ENCODE data around the gene FAM53A. TPM values are rescaled to one million over a fixed set of nuclear protein-coding genes. Genes with fewer than 3 reads are reported as not detected.

FAM53A gene
- total and polyA plus RNA-seq, 2 of the 4 experiments (the other 2 are of a cell fraction), result 2.0 to 3.1 TPM

- H3K14ac ChIP-seq (replicated peaks; ENCODE audit: low read depth, low read length), result no peak overlapping the region
- in situ Hi-C loops (cut with MboI; ENCODE audit: low sequenced_read_pairs) (no loop called here), intact Hi-C loops (cut with micrococcal nuclease) (no loop called here), dilution Hi-C loops (cut with HindIII; ENCODE audit: low sequenced_read_pairs, unreplicated experiment) (no loop called here)
- no peak overlapping the region for H4K5ac ChIP-seq (ENCODE audit: low read depth, low read length)
- H3K27me3 ChIP-seq (ENCODE audit: control insufficient read depth, insufficient read depth, low read length), result no peaks in the 10 kb centered on the region
- no peak overlapping the region for H3K4me3 ChIP-seq (ENCODE audit: insufficient read depth, low read depth, low read length)
- H2AK9ac ChIP-seq (replicated peaks; ENCODE audit: low read depth, low read length, poor library complexity), result no peak overlapping the region
- no peaks in the 10 kb centered on the region for H3K36me3 ChIP-seq (ENCODE audit: control insufficient read depth, insufficient read depth, low read length)
- no peaks in the 10 kb centered on the region; the same call in 1 of the 2 replicates for H3K9me3 ChIP-seq (ENCODE audit: control insufficient read depth, insufficient read depth, low read length)
- no peak overlapping the region for H3K56ac ChIP-seq (ENCODE audit: extremely low read depth, insufficient read depth, low read length)
- H2BK120ac ChIP-seq (ENCODE audit: low read depth, low read length), result no peak overlapping the region
- H3K79me1 ChIP-seq (ENCODE audit: low read depth in 1 of 2, low read length in 2 of 2), result no peaks in the 10 kb centered on the region
- H2BK20ac ChIP-seq (ENCODE audit: low read depth, low read length), result no peak overlapping the region
- ATAC-seq (ENCODE audit: low read depth) (no peak), DNase-seq (no peak)
- no peak overlapping the region for H3K9ac ChIP-seq (ENCODE audit: low read depth, low read length)
- H4K8ac ChIP-seq (ENCODE audit: low read depth in 2 of 2, low read length in 2 of 2), result no peak overlapping the region
- H2BK5ac ChIP-seq (ENCODE audit: low read depth, low read length, poor library complexity, severe bottlenecking), result no peak overlapping the region
- H2AFZ ChIP-seq (replicated peaks; ENCODE audit: low read length, poor library complexity), result no peak overlapping the region
- no peak overlapping the region for H3K23ac ChIP-seq (ENCODE audit: low read depth, low read length)
- no peaks in the 10 kb centered on the region; the same call in none of the 2 replicates for H4K20me1 ChIP-seq (ENCODE audit: insufficient read depth, low read length)
- POLR2A ChIA-PET (ENCODE audit: unreplicated experiment), result no interaction called here
- no peak overlapping the region for H3K18ac ChIP-seq (ENCODE audit: low read depth, low read length)
- WGBS, 2 experiments (ENCODE audit: extremely low coverage in 2 of 2, insufficient read length in 1 of 2), result 96% methylated on average over 6 of the region's 17 CpGs; no CpG with 5 or more reads in 1 of the 2 experiments
- no peak overlapping the region for H2BK15ac ChIP-seq (ENCODE audit: low read depth, low read length)
- no peak overlapping the region for H3K4me2 ChIP-seq (ENCODE audit: low read depth, low read length)
- no peak overlapping the region for H2AK5ac ChIP-seq (ENCODE audit: low read depth, low read length)
- no peak overlapping the region for H4K91ac ChIP-seq (ENCODE audit: insufficient read depth, low read depth, low read length)
- H3K4me1 ChIP-seq (ENCODE audit: control insufficient read depth, insufficient read depth, low read length), result no peaks in the 10 kb centered on the region
- CTCF ChIA-PET, result no interaction called here
- no peak overlapping the region for H3K27ac ChIP-seq (ENCODE audit: insufficient read depth, low read length)
- no peaks in the 10 kb centered on the region; the same call in 1 of the 2 replicates for H3K9me1 ChIP-seq (ENCODE audit: insufficient read depth, low read length)
- no TSS peak for BruUV-seq (replicated peaks)
- H3K4ac ChIP-seq (ENCODE audit: low read depth, low read length), result no peak overlapping the region
- TF ChIP-seq NFE2L2 (IDR thresholded peaks at IDR 0.05; ENCODE audit: low read depth, low read length) (no peak), RFX5 (IDR thresholded peaks at IDR 0.05; ENCODE audit: low read depth, low read length) (no peak), USF2 (IDR thresholded peaks at IDR 0.05; ENCODE audit: low read depth, low read length) (no peak), CEBPB (IDR thresholded peaks at IDR 0.05; ENCODE audit: low read depth, low read length) (no peak), BHLHE40 (IDR thresholded peaks at IDR 0.05; ENCODE audit: low read depth, low read length) (no peak)
Observed at GRCh38 chr4:1614049-1614448, 70.1 kb downstream of the FAM53A start.
